ENCODE results near the gene PCLO.

GRCh38 chr7:82810558-82811259 is 352.0 kb downstream of the PCLO start:
- TF ChIP-seq CTCF (IDR thresholded peaks at IDR 0.05) = peak in 4 of 6 experiments; percentile 23 to 64 (median 62)
- TF ChIP-seq POLR2A (IDR thresholded peaks at IDR 0.05) = no peak
